Activated CD4-positive, alpha-beta memory T cell treated with anti-CD3 and anti-CD28 coated beads, Interleukin-2, amount 10 ng/mL, durations not matched to agents 7 days and 5 days (primary cell): ENCODE measurements around the gene SMPD3. TPM values are rescaled to one million over a fixed set of nuclear protein-coding genes. Genes with fewer than 3 reads are reported as not detected.

Experiments used
- CTCF ChIA-PET: fragments of 350-600 bp; sonication (Branson Sonifier 250); formaldehyde crosslinking; loops from one replicate; lab custom pipeline; 2021; ENCODE audit warnings: antibody characterized with exemption, inconsistent platforms; lab: Charles Lee
- POLR2A ChIA-PET: fragments of 350-600 bp; sonication (Branson Sonifier 250); formaldehyde crosslinking; loops from one replicate; lab custom pipeline; 2021; ENCODE audit warnings: antibody characterized with exemption; lab: Charles Lee
- DNase-seq: peaks from one replicate; pipeline ENCODE4 v3.0.0-alpha.2; 2020
- H3K27ac Mint-ChIP-seq: one replicate; pipeline ENCODE4 v1.8.0; 2021; ENCODE audit warnings: mild to moderate bottlenecking, mixed read lengths
- H3K27me3 Mint-ChIP-seq: one replicate; pipeline ENCODE4 v1.8.0; 2021; ENCODE audit warnings: mixed read lengths
- H3K36me3 Mint-ChIP-seq: one replicate; pipeline ENCODE4 v1.8.0; 2021; ENCODE audit warnings: low read depth, mixed read lengths
- H3K4me1 Mint-ChIP-seq: one replicate; pipeline ENCODE4 v1.8.0; 2021; ENCODE audit warnings: mixed read lengths
- H3K4me3 Mint-ChIP-seq: one replicate; pipeline ENCODE4 v1.8.0; 2021; ENCODE audit warnings: mild to moderate bottlenecking, mixed read lengths
- H3K9me3 Mint-ChIP-seq: one replicate; pipeline ENCODE4 v1.8.0; 2021; ENCODE audit warnings: mixed read lengths
- total RNA-seq, 2 experiments: library from RNA; stranded (reverse); gene quantifications; one replicate each; pipeline ENCODE4 v1.2.3, GENCODE V29; 2021

The SMPD3 gene
- total RNA-seq, 2 experiments from 2014 or later: 0.38 to 0.53 TPM

DNA sequence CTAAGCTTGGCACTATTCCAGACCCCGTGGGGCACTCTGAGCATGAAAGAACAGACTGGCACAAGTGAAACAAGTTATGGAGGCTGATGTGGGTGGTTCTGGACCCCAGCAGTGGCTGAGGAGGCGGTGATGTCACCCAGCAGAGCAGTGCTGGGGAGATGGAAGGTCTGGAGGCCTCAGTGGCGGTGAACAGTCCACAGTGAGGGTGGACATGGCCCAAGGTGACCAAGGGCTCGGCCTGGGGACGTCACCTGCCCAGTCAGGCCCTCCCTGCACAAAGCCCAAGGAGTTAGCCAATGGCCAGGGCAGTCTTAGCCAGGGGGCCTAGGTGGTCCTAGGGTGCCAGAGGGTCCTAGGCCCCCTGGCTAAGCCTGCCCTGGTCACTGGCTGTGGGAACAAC is 24.5 kb downstream of the SMPD3 start:
- H3K36me3 Mint-ChIP-seq: peaks cover 1% of the 10 kb centered on the region
- POLR2A ChIA-PET: no interaction called here
- CTCF ChIA-PET: no interaction called here
- peaks cover 4% of the 10 kb centered on the region for H3K4me1 Mint-ChIP-seq
- DNase-seq: no peak
- H3K27me3 Mint-ChIP-seq: peaks cover 3% of the 10 kb centered on the region
- no peak overlapping the region for H3K4me3 Mint-ChIP-seq
- H3K9me3 Mint-ChIP-seq: no peaks in the 10 kb centered on the region
- H3K27ac Mint-ChIP-seq: no peak overlapping the region

DNA sequence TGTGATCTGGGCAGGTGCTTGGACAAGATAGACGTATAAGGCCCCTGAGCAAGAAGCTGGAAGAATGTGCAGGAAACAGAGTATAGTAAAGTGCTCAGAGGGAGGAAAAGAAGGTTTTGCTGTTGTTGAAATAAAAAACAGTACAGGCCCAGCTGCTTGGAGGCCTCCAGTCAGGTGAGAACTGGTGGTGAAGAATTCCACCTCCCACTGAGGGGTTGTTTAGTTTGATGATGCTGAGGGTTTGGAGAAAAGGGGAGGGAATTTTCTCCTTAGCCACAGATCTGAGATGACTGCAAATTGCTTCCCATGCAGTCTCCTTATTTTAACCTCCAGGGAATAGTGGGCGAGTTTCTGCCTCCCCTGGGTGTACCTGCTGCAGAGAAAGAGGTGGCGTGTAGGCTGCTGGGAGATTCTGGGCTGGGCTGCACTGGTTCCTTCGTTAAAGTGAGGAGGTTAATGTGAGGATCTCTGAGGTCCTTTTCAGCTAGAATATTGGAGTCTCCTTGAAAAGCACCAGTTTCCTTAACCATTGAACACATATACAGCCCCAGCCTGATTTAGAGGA is 25.8 kb downstream of the SMPD3 start:
- CTCF ChIA-PET: interaction anchor here (1.3 kb wide), 1 partner anchor 98 kb away, joined by 5 read pairs; no protein-coding TSS in a partner anchor
- H3K27ac Mint-ChIP-seq: no peak overlapping the region

DNA sequence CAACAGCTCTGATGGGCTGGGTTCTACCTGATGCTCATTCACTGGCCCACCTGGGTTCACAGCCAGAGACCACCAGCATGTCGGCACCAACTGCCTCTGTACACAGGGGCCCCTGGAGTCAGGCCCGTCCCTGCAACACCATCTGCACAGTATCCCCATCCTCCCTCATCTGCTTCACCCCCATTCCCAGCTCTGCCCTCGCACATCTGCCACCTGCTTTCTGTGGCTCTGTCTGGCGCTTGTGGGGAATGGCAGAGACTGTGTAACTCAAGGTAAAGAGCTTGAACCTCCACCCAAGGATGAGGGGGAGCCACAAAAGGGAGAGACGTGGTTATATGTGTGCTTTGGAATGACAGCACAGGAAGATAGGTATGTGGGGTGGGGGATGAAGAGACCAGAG is 27.2 kb downstream of the SMPD3 start:
- ChIA-PET POLR2A (no interaction called here), CTCF (interaction anchor here (2.1 kb wide), 1 partner anchor 89 kb away, joined by 5 read pairs; no protein-coding TSS in a partner anchor)
- no peak overlapping the region for H3K4me3 Mint-ChIP-seq
- H3K4me1 Mint-ChIP-seq: peaks cover 31% of the 10 kb centered on the region
- peaks cover 3% of the 10 kb centered on the region for H3K27me3 Mint-ChIP-seq
- peaks cover 3% of the 10 kb centered on the region for H3K36me3 Mint-ChIP-seq
- no peak for DNase-seq
- H3K27ac Mint-ChIP-seq: no peak overlapping the region
- no peaks in the 10 kb centered on the region for H3K9me3 Mint-ChIP-seq

More for the DNA sequence above, 25.8 kb downstream of the SMPD3 start:
- Mint-ChIP-seq H3K4me1 (peaks cover 17% of the 10 kb centered on the region), H3K36me3 (peaks cover 3% of the 10 kb centered on the region), H3K9me3 (no peaks in the 10 kb centered on the region), H3K27me3 (peaks cover 3% of the 10 kb centered on the region), H3K4me3 (no peak overlapping the region)
- DNase-seq: no peak
- POLR2A ChIA-PET: no interaction called here

DNA sequence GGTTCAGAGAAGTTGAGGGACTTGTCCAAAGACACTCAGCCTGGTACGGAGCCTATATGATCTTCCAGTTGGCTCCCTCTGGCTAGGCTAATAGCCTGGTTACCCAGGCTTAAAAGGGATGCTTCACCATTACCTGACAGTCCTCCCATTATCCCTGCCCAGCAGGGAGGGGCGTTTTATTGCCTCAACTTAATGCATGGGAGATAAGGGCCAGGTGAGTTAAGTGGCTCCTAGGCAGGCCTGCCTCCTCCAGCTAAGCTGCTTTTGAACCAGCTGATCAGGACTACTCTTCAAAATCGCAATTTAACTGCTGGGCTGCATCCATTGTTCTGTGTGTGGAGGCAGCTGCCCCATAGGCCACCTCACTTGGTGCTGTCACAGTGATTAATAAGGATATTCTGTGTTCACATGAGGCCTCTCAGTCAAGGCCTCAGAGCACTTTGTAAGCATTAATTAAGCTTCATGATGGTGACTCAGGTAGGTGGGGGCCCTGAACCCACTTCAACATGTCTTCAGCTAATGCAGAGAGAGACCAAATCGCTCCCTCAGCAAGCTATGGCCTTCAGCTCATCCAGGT is 27.9 kb downstream of the SMPD3 start:
- no peak for DNase-seq

DNA sequence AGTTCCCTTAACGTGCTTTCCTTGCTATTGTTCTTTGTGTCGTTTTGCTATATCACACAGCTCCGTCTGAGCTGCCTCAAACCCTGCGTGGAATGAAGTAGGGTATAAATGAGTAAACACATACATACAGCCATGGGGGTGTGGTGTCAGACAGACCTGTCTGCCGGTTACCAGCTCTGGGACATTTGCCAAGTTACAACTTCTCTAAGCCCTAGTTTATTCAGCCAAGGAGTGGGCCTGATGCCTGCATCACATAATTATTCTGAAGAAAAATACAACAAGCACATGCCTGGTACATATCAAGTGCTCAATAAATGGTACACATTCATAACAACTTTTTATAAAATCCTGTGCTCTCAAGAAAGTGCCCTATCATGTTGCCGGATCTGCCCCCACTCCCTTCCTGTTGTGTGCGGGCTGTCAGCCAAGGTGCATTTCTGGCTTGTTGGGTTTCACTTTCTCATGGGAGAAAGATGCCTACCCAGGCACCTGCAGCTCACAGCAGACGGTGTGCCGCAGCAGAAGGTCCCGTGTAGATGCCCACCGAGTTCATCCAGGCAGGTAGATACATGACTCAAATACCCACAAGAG is 30.5 kb downstream of the SMPD3 start:
- Mint-ChIP-seq H3K27ac (peak overlapping the region; percentile 94), H3K4me1 (peaks cover 31% of the 10 kb centered on the region), H3K9me3 (no peaks in the 10 kb centered on the region), H3K4me3 (peak overlapping the region; percentile 71), H3K27me3 (peaks cover 3% of the 10 kb centered on the region), H3K36me3 (peaks cover 3% of the 10 kb centered on the region)
- CTCF ChIA-PET: interaction anchor here (0.7 to 3.4 kb wide), 14 partner anchors 10 to 333 kb away, joined by 3 to 16 read pairs (median 4); partner anchors contain the start of genes NFATC3 and SMPD3
- DNase-seq: peak; percentile 85
- POLR2A ChIA-PET: interaction anchor here (0.7 to 3.8 kb wide), 15 partner anchors 11 to 156 kb away, joined by 3 to 17 read pairs (median 4); partner anchors contain the start of genes SLC7A6 and SMPD3

More for the DNA sequence above, 27.9 kb downstream of the SMPD3 start:
- POLR2A ChIA-PET: no interaction called here
- H3K27ac Mint-ChIP-seq: no peak overlapping the region
- peaks cover 31% of the 10 kb centered on the region for H3K4me1 Mint-ChIP-seq
- no peak overlapping the region for H3K4me3 Mint-ChIP-seq
- CTCF ChIA-PET: interaction anchor here (2.1 kb wide), 1 partner anchor 90 kb away, joined by 5 read pairs; no protein-coding TSS in a partner anchor
- H3K9me3 Mint-ChIP-seq: no peaks in the 10 kb centered on the region
- peaks cover 3% of the 10 kb centered on the region for H3K27me3 Mint-ChIP-seq
- H3K36me3 Mint-ChIP-seq: peaks cover 3% of the 10 kb centered on the region

DNA sequence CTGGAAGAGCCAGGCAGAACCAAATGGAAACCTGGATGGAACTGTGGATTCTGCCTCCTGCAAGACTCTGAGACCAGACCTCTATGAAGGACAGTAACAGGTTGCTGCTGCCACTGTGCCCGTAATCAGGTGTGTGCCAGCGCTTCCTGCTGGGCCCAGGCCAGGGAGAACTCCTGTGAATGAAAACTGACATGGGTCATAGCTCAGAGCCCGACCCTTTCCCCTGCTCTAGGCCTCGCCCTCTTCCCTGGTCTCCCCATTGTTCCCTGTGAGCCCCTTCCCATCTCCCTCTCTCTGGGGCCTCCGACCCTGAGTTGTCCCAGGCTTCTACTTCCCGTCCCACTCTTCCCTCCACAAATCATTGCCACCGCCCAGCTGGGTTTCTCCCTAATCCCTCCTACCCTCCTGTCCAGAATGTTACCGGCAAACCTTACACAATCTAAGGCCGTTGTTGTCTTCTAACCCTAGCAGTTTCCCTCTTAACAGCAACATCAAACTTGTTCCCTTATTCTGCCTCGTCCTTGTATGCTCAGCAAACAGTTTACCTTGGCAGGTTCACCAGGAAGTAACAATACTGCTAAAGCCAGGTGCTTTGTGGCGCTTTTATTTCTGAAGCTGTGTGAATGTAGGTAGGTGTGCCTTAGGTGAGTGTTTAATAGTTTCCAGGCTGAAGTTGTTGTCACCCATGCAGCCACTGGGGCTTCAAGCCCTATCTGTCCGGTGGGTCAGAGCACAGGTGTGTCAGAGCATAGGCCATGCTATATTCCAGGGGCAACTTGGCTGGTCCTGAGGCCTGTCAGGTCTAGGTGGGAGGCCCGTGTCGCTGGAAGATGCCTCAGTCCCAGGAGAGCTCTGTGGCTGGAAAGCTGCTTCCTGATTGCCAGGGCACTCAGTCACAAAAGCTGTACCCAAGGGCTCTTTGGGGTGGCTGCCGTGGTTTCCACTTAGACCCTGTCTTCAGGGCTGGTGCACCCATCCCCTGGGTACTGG is 32.0 kb downstream of the SMPD3 start:
- H3K36me3 Mint-ChIP-seq: peaks cover 3% of the 10 kb centered on the region
- POLR2A ChIA-PET: interaction anchor here (1.1 to 3.8 kb wide), 6 partner anchors 9 to 154 kb away, joined by 3 to 17 read pairs (median 4); no protein-coding TSS in a partner anchor

DNA sequence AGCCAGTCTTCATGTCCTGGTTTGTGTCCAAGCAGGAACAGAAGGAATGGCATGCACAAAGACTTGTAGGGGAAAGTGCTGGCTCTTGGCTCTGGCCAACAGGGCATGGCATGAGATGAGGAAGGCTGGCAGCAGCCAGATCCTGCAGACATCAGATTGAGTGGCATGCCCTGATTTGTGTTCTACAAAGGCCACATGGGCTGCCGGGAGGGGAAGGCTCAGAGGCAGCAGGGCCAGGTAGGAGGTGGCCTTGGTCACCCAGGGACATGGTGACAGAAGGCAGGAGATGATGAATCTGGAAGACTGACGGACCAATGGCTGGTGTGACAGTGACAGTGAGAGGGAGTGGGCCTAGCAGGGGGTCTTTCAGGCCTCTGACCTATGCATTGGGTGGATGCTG is 33.7 kb downstream of the SMPD3 start:
- H3K9me3 Mint-ChIP-seq: no peaks in the 10 kb centered on the region
- H3K4me3 Mint-ChIP-seq: no peak overlapping the region
- H3K4me1 Mint-ChIP-seq: peaks cover 37% of the 10 kb centered on the region
- no peak overlapping the region for H3K27ac Mint-ChIP-seq
- peaks cover 3% of the 10 kb centered on the region for H3K27me3 Mint-ChIP-seq
- POLR2A ChIA-PET: no interaction called here
- H3K36me3 Mint-ChIP-seq: peaks cover 3% of the 10 kb centered on the region
- CTCF ChIA-PET: no interaction called here
- no peak for DNase-seq

More for the DNA sequence above, 32.0 kb downstream of the SMPD3 start:
- CTCF ChIA-PET: interaction anchor here (0.6 to 3.4 kb wide), 7 partner anchors 9 to 291 kb away, joined by 3 to 16 read pairs (median 4); no protein-coding TSS in a partner anchor
- peaks cover 35% of the 10 kb centered on the region for H3K4me1 Mint-ChIP-seq
- peak overlapping the region; percentile 94 for H3K27ac Mint-ChIP-seq
- no peak overlapping the region for H3K4me3 Mint-ChIP-seq
- H3K9me3 Mint-ChIP-seq: no peaks in the 10 kb centered on the region
- no peak for DNase-seq
- H3K27me3 Mint-ChIP-seq: peaks cover 3% of the 10 kb centered on the region

DNA sequence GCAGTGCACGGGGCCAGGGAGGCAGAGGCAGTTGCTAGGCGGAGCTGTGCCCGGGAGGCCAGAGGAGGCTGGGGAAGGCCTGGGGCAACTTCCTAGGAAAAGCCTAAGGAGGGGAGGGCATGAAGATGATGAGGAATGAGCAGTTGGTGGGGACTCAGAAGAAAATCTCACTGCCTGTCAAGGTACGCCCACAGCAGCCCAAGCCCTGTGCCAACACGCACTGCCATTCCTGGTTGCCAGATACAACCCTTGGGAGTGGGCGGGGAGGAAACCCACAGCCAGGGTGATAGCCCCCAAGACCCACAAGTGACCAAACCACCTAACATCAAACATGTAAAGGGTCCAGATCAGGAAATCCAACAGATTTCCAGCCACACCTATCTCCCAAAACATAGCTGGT is 36.2 kb downstream of the SMPD3 start:
- no peak overlapping the region for H3K4me3 Mint-ChIP-seq
- POLR2A ChIA-PET: no interaction called here
- peaks cover 4% of the 10 kb centered on the region for H3K27me3 Mint-ChIP-seq
- no peak for DNase-seq
- no peaks in the 10 kb centered on the region for H3K36me3 Mint-ChIP-seq
- peaks cover 15% of the 10 kb centered on the region for H3K4me1 Mint-ChIP-seq
- H3K27ac Mint-ChIP-seq: no peak overlapping the region
- H3K9me3 Mint-ChIP-seq: no peaks in the 10 kb centered on the region
- CTCF ChIA-PET: interaction anchor here (0.9 to 1.4 kb wide), 2 partner anchors 11 to 15 kb away, joined by 4 read pairs; no protein-coding TSS in a partner anchor

DNA sequence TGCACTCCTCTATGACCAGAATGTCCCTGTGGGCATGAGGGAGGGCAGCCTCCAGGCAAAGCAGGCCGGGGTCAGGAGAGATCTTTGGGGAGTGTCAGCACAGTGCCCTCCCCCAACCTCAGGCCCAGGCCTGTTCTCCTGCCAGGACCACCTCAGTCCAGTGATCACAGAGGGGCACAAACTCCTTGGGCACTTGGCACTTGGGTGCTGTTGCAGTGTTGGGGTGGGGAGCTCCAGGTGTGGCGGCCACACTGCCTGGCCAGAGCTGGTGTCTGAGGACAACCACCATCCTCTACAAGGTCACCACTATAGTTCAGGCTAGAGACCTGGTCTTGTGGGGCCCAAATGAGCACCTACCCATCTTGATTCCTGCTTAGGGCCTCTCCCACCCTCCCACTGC is 37.2 kb downstream of the SMPD3 start:
- H3K36me3 Mint-ChIP-seq: no peaks in the 10 kb centered on the region
- peaks cover 12% of the 10 kb centered on the region for H3K27me3 Mint-ChIP-seq
- no peak overlapping the region for H3K27ac Mint-ChIP-seq
- no peak overlapping the region for H3K4me3 Mint-ChIP-seq
- ChIA-PET CTCF (no interaction called here), POLR2A (no interaction called here)
- no peaks in the 10 kb centered on the region for H3K9me3 Mint-ChIP-seq
- DNase-seq: no peak
- H3K4me1 Mint-ChIP-seq: peaks cover 6% of the 10 kb centered on the region

DNA sequence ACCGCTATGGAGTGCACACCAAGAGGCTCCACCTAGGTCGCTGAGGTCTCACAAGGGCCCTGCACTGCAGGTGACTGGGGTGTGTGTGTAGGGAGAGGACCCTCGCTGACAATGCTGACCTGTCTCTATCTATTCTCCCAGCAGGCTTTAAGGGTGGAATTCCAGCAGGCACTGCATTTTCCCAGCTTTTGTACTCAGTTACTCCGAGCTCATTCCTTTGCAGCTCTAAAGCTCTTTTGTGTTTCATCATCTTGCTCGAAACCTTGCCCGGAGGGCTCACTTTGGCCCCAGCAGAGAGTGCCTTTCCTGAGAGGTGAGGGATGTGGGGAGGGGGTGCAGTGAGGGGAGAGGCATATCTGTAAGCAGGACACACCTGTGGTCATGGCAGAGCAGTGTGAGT is 39.3 kb downstream of the SMPD3 start:
- CTCF ChIA-PET: interaction anchor here (1.3 to 3.6 kb wide), 2 partner anchors 8 to 25 kb away, joined by 3 to 14 read pairs; no protein-coding TSS in a partner anchor
- no peaks in the 10 kb centered on the region for H3K36me3 Mint-ChIP-seq
- peaks cover 9% of the 10 kb centered on the region for H3K27me3 Mint-ChIP-seq
- POLR2A ChIA-PET: no interaction called here
- H3K9me3 Mint-ChIP-seq: no peaks in the 10 kb centered on the region
- H3K4me1 Mint-ChIP-seq: peaks cover 6% of the 10 kb centered on the region
- no peak for DNase-seq
- H3K27ac Mint-ChIP-seq: no peak overlapping the region
- no peak overlapping the region for H3K4me3 Mint-ChIP-seq

DNA sequence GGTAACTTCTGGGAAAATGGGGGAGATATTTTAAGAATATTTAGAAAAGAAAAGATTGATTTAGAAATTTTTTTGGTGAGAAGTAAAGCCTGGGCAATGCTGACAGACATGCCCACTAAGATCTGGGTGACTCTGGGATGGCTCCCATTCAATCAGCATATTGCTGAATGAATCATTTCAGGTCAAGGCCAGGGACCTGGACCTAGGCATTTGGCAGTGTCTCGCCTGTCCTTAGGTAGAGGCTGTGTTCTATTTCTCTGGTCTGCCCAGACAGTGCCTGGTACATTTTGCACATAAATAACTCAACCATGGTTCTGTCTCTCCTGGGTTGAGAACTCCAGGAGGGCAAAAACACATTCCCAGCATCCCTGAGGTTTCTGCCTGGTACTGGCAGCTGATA is 39.9 kb downstream of the SMPD3 start:
- Mint-ChIP-seq H3K4me1 (peaks cover 6% of the 10 kb centered on the region), H3K27ac (no peak overlapping the region), H3K9me3 (no peaks in the 10 kb centered on the region), H3K4me3 (no peak overlapping the region), H3K27me3 (peaks cover 9% of the 10 kb centered on the region), H3K36me3 (no peaks in the 10 kb centered on the region)
- POLR2A ChIA-PET: interaction anchor here (0.8 to 1.5 kb wide), 3 partner anchors 12 to 69 kb away, joined by 3 to 5 read pairs (median 3); no protein-coding TSS in a partner anchor
- CTCF ChIA-PET: interaction anchor here (1.3 to 3.6 kb wide), 4 partner anchors 9 to 113 kb away, joined by 3 to 14 read pairs (median 6); no protein-coding TSS in a partner anchor
- no peak for DNase-seq
